ENCODE results near the gene PLRG1.

Gene PLRG1

DNA sequence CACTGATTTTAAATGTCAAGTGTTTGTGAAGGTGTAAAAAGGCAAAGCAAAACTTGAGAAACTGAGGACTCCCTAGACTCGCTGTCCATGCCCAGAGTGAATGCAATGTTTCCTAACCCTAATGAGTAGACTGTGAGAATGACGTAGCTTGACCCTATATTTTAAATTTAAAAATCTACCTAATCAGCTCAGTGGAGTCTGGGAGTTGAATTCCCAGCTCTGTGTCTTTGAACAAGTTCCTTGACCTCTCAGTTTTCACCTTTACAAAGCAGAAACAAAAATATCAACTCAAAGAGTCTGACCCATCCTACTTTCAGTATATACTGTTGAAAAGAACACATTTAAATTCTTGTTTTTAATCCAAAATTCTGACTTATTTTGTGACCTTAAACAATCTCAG lies 38.0 kb upstream of the PLRG1 start:
- DNase-seq, result no peak
- no peaks in the 10 kb centered on the region for H3K9me3 ChIP-seq (ENCODE audit: control insufficient read depth, low read length)
- H3K4me3 ChIP-seq (ENCODE audit: insufficient read depth, low read depth, low read length, poor library complexity, severe bottlenecking), result no peak overlapping the region
- no peaks in the 10 kb centered on the region for H3K4me1 ChIP-seq (ENCODE audit: control insufficient read depth, insufficient read depth, low read length, poor library complexity, severe bottlenecking)
- no peaks in the 10 kb centered on the region for H3K27me3 ChIP-seq (replicated peaks; ENCODE audit: control insufficient read depth, insufficient read depth, low read length, poor library complexity, severe bottlenecking)
- H3K27ac ChIP-seq (ENCODE audit: insufficient read depth, low read length, poor library complexity, severe bottlenecking), result no peak overlapping the region
- no peaks in the 10 kb centered on the region for H3K36me3 ChIP-seq (ENCODE audit: control insufficient read depth, insufficient read depth, low read length)

DNA sequence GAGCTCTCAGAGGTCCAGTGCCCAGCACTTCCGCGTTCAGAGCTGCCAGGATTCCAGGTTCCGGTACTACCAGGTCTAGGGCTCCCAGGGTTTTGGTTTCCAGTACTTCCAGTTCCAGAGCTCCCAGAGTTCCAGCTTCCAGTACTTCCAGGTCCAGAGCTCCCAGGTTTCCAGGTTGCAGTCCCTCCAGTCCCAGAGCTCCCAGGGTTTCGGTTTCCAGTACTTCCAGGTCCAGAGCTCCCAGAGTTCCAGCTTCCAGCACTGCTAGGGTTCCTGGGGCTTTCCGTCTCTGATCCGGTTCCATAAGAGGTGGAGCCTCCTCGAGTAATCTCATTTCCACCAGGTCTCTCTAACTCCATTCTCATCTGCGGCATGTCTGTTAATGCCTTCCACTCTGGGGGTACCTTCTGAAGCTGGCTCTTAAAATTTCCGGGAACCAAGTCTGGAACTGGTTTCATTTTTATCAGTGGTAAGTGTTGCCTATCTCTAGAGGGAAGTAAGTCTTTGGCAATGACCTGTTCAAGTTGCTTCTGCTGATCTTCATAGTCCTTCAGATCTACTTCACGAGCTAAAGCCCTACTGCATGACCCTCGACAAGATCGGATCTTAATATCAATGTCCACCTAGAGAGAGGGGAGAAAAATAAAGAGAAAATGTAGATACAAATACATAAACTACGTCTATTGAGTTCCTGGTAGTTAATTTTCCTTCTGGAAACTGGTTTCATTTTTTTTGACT lies 36.3 kb upstream of the PLRG1 start:
- no peaks in the 10 kb centered on the region for H3K36me3 ChIP-seq (ENCODE audit: control insufficient read depth, insufficient read depth, low read length)
- no peak overlapping the region for H3K27ac ChIP-seq (ENCODE audit: insufficient read depth, low read length, poor library complexity, severe bottlenecking)
- DNase-seq, result no peak
- H3K4me3 ChIP-seq (ENCODE audit: insufficient read depth, low read depth, low read length, poor library complexity, severe bottlenecking), result no peak overlapping the region
- H3K4me1 ChIP-seq (ENCODE audit: control insufficient read depth, insufficient read depth, low read length, poor library complexity, severe bottlenecking), result no peaks in the 10 kb centered on the region
- no peaks in the 10 kb centered on the region for H3K27me3 ChIP-seq (replicated peaks; ENCODE audit: control insufficient read depth, insufficient read depth, low read length, poor library complexity, severe bottlenecking)
- no peaks in the 10 kb centered on the region for H3K9me3 ChIP-seq (ENCODE audit: control insufficient read depth, low read length)

DNA sequence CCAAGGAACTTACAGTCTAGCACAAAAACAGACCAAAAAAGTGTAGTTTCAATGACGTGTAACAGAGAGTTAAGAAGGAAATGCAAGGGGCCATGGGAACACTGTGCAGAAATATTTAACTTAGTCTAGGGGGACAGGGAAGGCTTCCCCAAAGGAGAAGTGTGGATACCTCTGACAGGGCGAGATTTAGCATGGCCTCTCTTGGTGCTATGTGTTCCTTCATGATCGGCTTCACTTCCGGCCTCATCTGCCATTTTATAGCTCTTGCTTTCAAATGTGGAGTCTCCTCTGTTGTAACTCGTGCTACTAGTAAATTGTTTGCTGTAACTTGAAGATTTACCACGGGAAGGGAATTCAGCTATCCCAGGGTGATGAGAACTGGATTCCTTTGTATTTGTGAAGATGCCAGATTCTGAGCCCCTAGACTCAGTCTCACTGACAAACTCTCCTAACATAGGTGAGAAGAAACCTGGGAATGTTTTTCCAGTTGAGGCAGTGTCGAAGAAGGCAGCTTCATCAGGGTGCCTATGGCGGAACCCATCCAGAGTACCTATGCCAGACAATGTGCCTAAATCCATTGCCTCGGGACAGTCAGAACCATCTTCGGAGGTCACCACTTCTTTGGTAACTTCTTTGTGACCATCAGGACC lies 35.3 kb upstream of the PLRG1 start:
- no peaks in the 10 kb centered on the region for H3K9me3 ChIP-seq (ENCODE audit: control insufficient read depth, low read length)
- no peaks in the 10 kb centered on the region for H3K4me1 ChIP-seq (ENCODE audit: control insufficient read depth, insufficient read depth, low read length, poor library complexity, severe bottlenecking)
- no peaks in the 10 kb centered on the region for H3K27me3 ChIP-seq (replicated peaks; ENCODE audit: control insufficient read depth, insufficient read depth, low read length, poor library complexity, severe bottlenecking)
- no peak overlapping the region for H3K4me3 ChIP-seq (ENCODE audit: insufficient read depth, low read depth, low read length, poor library complexity, severe bottlenecking)
- H3K36me3 ChIP-seq (ENCODE audit: control insufficient read depth, insufficient read depth, low read length), result no peaks in the 10 kb centered on the region
- H3K27ac ChIP-seq (ENCODE audit: insufficient read depth, low read length, poor library complexity, severe bottlenecking), result no peak overlapping the region
- DNase-seq, result no peak

GRCh38 chr4:154584259-154584658 lies 34.1 kb upstream of the PLRG1 start:
- DNase-seq, result no peak
- no peaks in the 10 kb centered on the region for H3K36me3 ChIP-seq (ENCODE audit: control insufficient read depth, insufficient read depth, low read length)
- H3K4me1 ChIP-seq (ENCODE audit: control insufficient read depth, insufficient read depth, low read length, poor library complexity, severe bottlenecking), result no peaks in the 10 kb centered on the region

GRCh38 chr4:154583677-154584076 lies 33.5 kb upstream of the PLRG1 start:
- DNase-seq, result no peak
- Histone ChIP-seq H3K4me1 (ENCODE audit: control insufficient read depth, insufficient read depth, low read length, poor library complexity, severe bottlenecking) (no peaks in the 10 kb centered on the region), H3K36me3 (ENCODE audit: control insufficient read depth, insufficient read depth, low read length) (no peaks in the 10 kb centered on the region), H3K27ac (ENCODE audit: insufficient read depth, low read length, poor library complexity, severe bottlenecking) (no peak overlapping the region), H3K4me3 (ENCODE audit: insufficient read depth, low read depth, low read length, poor library complexity, severe bottlenecking) (no peak overlapping the region), H3K9me3 (ENCODE audit: control insufficient read depth, low read length) (no peaks in the 10 kb centered on the region), H3K27me3 (replicated peaks; ENCODE audit: control insufficient read depth, insufficient read depth, low read length, poor library complexity, severe bottlenecking) (no peaks in the 10 kb centered on the region)

More at GRCh38 chr4:154584259-154584658, 34.1 kb upstream of the PLRG1 start:
- Histone ChIP-seq H3K4me3 (ENCODE audit: insufficient read depth, low read depth, low read length, poor library complexity, severe bottlenecking) (no peak overlapping the region), H3K27me3 (replicated peaks; ENCODE audit: control insufficient read depth, insufficient read depth, low read length, poor library complexity, severe bottlenecking) (no peaks in the 10 kb centered on the region), H3K9me3 (ENCODE audit: control insufficient read depth, low read length) (no peaks in the 10 kb centered on the region), H3K27ac (ENCODE audit: insufficient read depth, low read length, poor library complexity, severe bottlenecking) (no peak overlapping the region)

DNA sequence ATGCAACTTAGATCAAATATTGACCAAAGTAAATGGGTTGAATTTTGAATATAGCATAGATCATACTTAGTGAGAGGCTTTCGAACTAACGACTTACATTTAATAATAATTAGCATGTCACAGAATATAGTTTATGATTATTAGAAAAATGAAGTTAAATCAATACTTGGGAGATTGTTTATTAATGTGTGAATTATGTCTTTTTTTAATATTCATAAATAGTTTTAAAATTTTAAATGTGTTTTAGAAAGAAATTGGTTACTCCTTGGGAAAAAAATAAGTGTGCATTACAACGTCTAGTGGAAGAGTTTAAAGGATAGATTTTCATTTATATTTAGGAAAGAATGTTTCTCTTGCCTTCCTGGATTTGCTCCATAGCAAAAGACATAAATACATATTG lies 33.0 kb upstream of the PLRG1 start:
- Histone ChIP-seq H3K4me3 (ENCODE audit: insufficient read depth, low read depth, low read length, poor library complexity, severe bottlenecking) (no peak overlapping the region), H3K4me1 (ENCODE audit: control insufficient read depth, insufficient read depth, low read length, poor library complexity, severe bottlenecking) (no peaks in the 10 kb centered on the region), H3K27ac (ENCODE audit: insufficient read depth, low read length, poor library complexity, severe bottlenecking) (no peak overlapping the region), H3K27me3 (replicated peaks; ENCODE audit: control insufficient read depth, insufficient read depth, low read length, poor library complexity, severe bottlenecking) (no peaks in the 10 kb centered on the region), H3K36me3 (ENCODE audit: control insufficient read depth, insufficient read depth, low read length) (no peaks in the 10 kb centered on the region), H3K9me3 (ENCODE audit: control insufficient read depth, low read length) (no peaks in the 10 kb centered on the region)
- no peak for DNase-seq

DNA sequence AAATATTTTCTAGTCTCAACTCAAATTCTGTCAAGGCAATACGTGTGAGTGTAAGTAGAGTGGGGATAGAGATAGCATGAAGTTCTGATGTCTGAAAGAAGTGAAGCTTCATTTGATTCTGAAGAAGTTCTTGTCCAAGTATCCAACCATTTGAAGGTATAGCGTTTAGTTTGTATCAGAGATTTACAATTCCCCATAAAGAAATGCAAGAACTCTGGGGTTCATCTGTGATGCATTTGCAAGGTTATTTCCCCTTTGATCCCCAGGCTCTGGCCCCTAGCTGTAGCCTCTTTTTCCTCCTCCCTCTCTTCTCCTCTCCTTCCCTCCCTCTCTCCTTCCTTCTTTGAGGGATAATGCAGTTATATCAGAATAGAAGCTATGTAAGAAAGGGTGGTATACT lies 32.5 kb upstream of the PLRG1 start:
- no peak overlapping the region for H3K27ac ChIP-seq (ENCODE audit: insufficient read depth, low read length, poor library complexity, severe bottlenecking)
- no peak for DNase-seq

GRCh38 chr4:154579927-154580326 lies 29.7 kb upstream of the PLRG1 start:
- H3K4me3 ChIP-seq (ENCODE audit: insufficient read depth, low read depth, low read length, poor library complexity, severe bottlenecking), result no peak overlapping the region
- no peaks in the 10 kb centered on the region for H3K27me3 ChIP-seq (replicated peaks; ENCODE audit: control insufficient read depth, insufficient read depth, low read length, poor library complexity, severe bottlenecking)
- no peak for DNase-seq
- H3K36me3 ChIP-seq (ENCODE audit: control insufficient read depth, insufficient read depth, low read length), result no peaks in the 10 kb centered on the region
- H3K27ac ChIP-seq (ENCODE audit: insufficient read depth, low read length, poor library complexity, severe bottlenecking), result no peak overlapping the region
- H3K4me1 ChIP-seq (ENCODE audit: control insufficient read depth, insufficient read depth, low read length, poor library complexity, severe bottlenecking), result no peaks in the 10 kb centered on the region
- no peaks in the 10 kb centered on the region for H3K9me3 ChIP-seq (ENCODE audit: control insufficient read depth, low read length)

More for the DNA sequence above, 32.5 kb upstream of the PLRG1 start:
- H3K9me3 ChIP-seq (ENCODE audit: control insufficient read depth, low read length), result no peaks in the 10 kb centered on the region
- no peak overlapping the region for H3K4me3 ChIP-seq (ENCODE audit: insufficient read depth, low read depth, low read length, poor library complexity, severe bottlenecking)
- H3K36me3 ChIP-seq (ENCODE audit: control insufficient read depth, insufficient read depth, low read length), result no peaks in the 10 kb centered on the region
- no peaks in the 10 kb centered on the region for H3K27me3 ChIP-seq (replicated peaks; ENCODE audit: control insufficient read depth, insufficient read depth, low read length, poor library complexity, severe bottlenecking)
- H3K4me1 ChIP-seq (ENCODE audit: control insufficient read depth, insufficient read depth, low read length, poor library complexity, severe bottlenecking), result no peaks in the 10 kb centered on the region

GRCh38 chr4:154578919-154579318 lies 28.7 kb upstream of the PLRG1 start:
- Histone ChIP-seq H3K27ac (ENCODE audit: insufficient read depth, low read length, poor library complexity, severe bottlenecking) (no peak overlapping the region), H3K4me1 (ENCODE audit: control insufficient read depth, insufficient read depth, low read length, poor library complexity, severe bottlenecking) (no peaks in the 10 kb centered on the region), H3K9me3 (ENCODE audit: control insufficient read depth, low read length) (no peaks in the 10 kb centered on the region), H3K36me3 (ENCODE audit: control insufficient read depth, insufficient read depth, low read length) (no peaks in the 10 kb centered on the region), H3K27me3 (replicated peaks; ENCODE audit: control insufficient read depth, insufficient read depth, low read length, poor library complexity, severe bottlenecking) (no peaks in the 10 kb centered on the region), H3K4me3 (ENCODE audit: insufficient read depth, low read depth, low read length, poor library complexity, severe bottlenecking) (no peak overlapping the region)
- DNase-seq, result no peak

DNA sequence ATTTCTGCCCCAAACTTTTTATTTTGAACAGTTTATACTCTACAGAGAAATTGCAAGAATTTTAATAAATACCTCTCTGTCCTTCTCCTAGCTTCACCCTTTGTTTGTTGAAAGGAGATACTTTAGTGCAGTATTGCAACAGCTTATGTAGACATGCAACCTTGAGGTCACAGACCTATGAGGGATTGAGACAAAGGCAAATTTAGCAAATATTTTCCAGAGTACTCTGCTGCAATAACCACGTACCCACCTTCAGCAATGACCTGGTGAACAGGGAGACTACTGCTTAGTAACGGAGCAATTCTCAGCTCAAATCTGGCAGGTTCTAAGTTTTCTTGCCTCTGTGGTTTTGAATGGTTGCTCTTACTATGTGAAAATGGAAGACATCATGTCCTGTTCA lies 27.1 kb upstream of the PLRG1 start:
- no peak for DNase-seq
- no peak overlapping the region for H3K4me3 ChIP-seq (ENCODE audit: insufficient read depth, low read depth, low read length, poor library complexity, severe bottlenecking)

More for the DNA sequence above, 27.1 kb upstream of the PLRG1 start:
- no peaks in the 10 kb centered on the region for H3K27me3 ChIP-seq (replicated peaks; ENCODE audit: control insufficient read depth, insufficient read depth, low read length, poor library complexity, severe bottlenecking)
- H3K27ac ChIP-seq (ENCODE audit: insufficient read depth, low read length, poor library complexity, severe bottlenecking), result no peak overlapping the region
- H3K36me3 ChIP-seq (ENCODE audit: control insufficient read depth, insufficient read depth, low read length), result no peaks in the 10 kb centered on the region
- H3K4me1 ChIP-seq (ENCODE audit: control insufficient read depth, insufficient read depth, low read length, poor library complexity, severe bottlenecking), result no peaks in the 10 kb centered on the region
- no peaks in the 10 kb centered on the region for H3K9me3 ChIP-seq (ENCODE audit: control insufficient read depth, low read length)

All from effector memory CD4-positive, alpha-beta T cell (primary cell).